Cardiac fibroblast (primary cell): Measurements from ENCODE around the gene TLE7.

ENCODE experiments used
- DNase-seq, 2 donors: peaks; one replicate each; pipeline versions ENCODE4 v3.0.0 to v3.0.0-alpha.2; 2010; ENCODE audit warnings: low read depth in 2 of 2
- H3K4me3 ChIP-seq, 2 donors: replicated peaks in 1 of 2; 1 replicate in 1 of 2; 2 replicates in 1 of 2; pipeline ENCODE4 v1.5.1; 2011; ENCODE audit warnings: low read depth in 2 of 2, low read length in 2 of 2, mild to moderate bottlenecking in 2 of 2, moderate library complexity in 1 of 2
- TF ChIP-seq, protein P1 (sequence below): IDR thresholded peaks from one replicate; pipeline ENCODE4 v1.5.1; 2011; ENCODE audit warnings: low read depth, mild to moderate bottlenecking, low read length, inconsistent platforms

Gene TLE7

DNA sequence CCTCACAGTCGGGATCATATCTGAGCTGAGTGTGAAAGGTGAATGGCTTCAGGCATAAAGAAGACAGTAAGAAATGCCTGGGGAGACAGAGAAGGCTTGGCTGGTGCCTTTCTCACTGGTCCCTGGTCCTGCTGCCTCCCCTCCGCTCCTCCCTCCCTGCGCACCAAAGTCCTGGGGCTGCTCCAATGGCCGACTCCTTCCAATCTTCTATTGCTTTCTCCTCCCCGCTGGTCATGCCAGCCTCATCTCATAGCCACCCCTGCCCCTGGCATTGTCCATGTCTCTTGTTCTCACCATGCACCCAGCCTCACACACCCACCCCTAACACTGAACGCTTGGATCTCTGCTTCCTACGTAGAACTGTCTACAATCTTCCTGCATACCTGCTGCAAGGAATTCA lies 18.0 kb downstream of the TLE7 start:
- no peak for DNase-seq
- no peak overlapping the region for H3K4me3 ChIP-seq
- TF ChIP-seq, protein P1, sequence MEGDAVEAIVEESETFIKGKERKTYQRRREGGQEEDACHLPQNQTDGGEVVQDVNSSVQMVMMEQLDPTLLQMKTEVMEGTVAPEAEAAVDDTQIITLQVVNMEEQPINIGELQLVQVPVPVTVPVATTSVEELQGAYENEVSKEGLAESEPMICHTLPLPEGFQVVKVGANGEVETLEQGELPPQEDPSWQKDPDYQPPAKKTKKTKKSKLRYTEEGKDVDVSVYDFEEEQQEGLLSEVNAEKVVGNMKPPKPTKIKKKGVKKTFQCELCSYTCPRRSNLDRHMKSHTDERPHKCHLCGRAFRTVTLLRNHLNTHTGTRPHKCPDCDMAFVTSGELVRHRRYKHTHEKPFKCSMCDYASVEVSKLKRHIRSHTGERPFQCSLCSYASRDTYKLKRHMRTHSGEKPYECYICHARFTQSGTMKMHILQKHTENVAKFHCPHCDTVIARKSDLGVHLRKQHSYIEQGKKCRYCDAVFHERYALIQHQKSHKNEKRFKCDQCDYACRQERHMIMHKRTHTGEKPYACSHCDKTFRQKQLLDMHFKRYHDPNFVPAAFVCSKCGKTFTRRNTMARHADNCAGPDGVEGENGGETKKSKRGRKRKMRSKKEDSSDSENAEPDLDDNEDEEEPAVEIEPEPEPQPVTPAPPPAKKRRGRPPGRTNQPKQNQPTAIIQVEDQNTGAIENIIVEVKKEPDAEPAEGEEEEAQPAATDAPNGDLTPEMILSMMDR: no peak

DNA sequence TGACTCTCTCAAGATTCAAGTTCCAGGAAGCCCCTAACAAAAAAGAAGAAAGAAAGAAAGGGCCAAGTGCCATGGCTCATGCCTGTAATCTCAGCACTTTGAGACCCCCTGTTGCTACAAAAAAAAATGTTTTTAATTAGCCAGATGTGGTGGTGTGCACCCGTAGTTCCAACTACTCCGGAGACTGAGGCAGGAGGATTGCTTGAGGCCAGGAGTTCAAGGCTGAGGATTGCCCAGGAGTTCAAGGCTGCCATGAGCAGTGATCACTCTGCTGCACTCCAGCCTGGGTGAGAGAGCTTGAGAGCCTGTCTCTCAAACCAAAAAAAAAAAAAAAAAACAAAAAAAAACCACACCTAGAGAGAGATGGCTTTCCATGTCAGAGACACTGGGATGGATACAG lies 18.8 kb downstream of the TLE7 start:
- TF ChIP-seq, protein P1: no peak
- no peak for DNase-seq
- H3K4me3 ChIP-seq: no peak overlapping the region

- TF ChIP-seq, protein P1: peak; percentile 49
- H3K4me3 ChIP-seq: no peak overlapping the region
- peak in 1 of 2 donors; percentile 19 for DNase-seq
Observed at GRCh38 chr16:71421911-71422310, 19.9 kb downstream of the TLE7 start.

DNA sequence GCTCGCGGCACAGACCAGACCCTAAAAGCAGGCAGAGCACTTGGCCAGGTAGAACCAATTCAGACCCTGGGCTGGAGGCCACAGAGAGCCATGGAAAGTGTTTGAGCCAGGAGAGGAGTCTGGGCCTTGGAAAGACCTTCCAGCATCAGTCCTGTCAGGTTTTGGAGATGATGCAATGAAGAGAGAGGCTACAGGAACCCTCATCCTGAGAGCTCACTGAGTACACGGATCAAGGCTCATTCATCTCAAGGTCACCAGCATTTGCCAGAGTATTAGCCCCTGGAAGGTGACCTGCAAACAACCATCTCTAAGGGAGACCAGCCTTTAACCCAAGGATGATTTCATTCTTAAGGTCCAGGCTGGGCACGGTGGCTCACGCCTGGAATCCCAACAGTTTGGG lies 27.8 kb downstream of the TLE7 start:
- no peak overlapping the region for H3K4me3 ChIP-seq
- no peak for DNase-seq
- TF ChIP-seq, protein P1: no peak

DNA sequence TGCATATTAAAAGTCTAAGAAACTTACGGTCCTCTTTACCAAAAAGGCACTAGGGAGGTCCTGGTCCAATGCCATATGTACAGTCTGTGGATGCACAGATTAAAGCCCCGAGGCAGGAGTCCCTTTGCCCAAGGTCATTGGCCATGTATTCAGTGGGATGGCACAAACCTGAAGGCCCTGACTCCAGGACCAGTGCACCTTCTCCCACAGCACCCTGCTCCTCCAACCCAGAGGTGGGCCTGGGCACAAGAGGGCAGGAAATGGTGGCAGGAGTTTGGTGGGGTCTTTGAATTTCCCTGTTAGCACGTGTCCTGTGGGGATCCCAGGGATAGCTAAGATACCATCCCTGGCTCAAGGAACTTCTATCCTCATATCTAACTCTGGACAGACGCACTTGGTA lies 28.5 kb downstream of the TLE7 start:
- H3K4me3 ChIP-seq: no peak overlapping the region
- TF ChIP-seq, protein P1: no peak
- no peak for DNase-seq

DNA sequence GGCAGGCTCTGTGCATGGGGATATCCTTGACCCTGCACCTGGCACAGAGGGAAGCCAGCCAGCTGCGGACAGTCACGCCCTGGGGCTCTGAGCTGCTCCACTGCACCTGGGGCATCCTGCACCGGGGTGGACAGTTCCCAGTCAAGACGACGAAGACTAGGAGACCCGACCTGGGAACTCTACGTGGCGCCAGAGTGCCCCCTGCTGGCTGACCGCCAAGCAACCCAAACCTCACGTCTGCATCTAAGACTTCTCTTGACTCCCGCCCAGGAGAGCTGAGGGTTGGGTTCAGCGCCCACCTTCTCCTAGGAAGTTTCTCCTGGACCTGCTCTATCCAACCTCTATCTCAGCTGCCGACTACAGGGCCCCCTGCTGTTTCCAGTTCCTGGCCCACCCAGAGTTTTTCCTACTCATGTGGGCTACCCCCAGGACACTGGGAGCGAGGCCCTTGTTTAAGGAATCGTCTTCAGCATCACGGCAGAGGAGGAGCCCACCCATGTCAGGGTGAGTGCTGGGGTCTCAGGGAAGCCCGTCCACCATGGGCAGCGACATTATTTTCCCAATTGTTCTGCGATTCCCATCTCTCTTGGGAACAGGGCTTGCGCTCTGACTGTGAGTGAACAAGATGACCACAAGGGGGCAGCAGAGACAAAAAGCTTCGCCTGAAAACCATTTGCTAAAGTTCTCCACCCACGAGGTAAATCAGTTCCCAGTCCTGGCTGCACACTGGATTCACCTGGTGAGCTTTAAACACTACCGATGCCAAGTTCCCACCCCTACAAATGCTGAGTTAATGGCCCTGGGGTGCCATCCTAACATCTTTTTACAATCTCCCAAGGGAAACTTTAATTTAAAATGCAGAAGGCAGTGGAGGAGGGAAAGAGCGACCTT lies 29.3 kb downstream of the TLE7 start:
- TF ChIP-seq, protein P1: peak; percentile 79
- no peak overlapping the region for H3K4me3 ChIP-seq
- DNase-seq: peak; percentile 75 to 78
